Upper lobe of left lung (tissue), 6 donors: ENCODE results near the gene GBE1. TPM values are rescaled to one million over a fixed set of nuclear protein-coding genes. Genes with fewer than 3 reads are reported as not detected.

ENCODE experiments used
- ATAC-seq, 2 donors: fragments of 200-7000 bp; cut with Tn5 transposase; one replicate each; pipeline ENCODE4 v1.9.1; 2022; ENCODE audit warnings: mild to moderate bottlenecking in 2 of 2, moderate library complexity in 2 of 2; ENCODE audit not compliant: low FRiP score in 2 of 2
- DNase-seq, 2 donors: peaks; one replicate each; pipeline ENCODE4 v3.0.0-alpha.2; 2019 to 2020
- H3K27ac ChIP-seq, 4 donors: fragments of 200-600 bp; sonication (generic); one replicate each; pipeline ENCODE4 v1.5.1; 2016 to 2019
- H3K27me3 ChIP-seq, 4 donors: fragments of 200-600 bp; sonication (generic); one replicate each; pipeline ENCODE4 v1.5.1; 2017 to 2019
- H3K36me3 ChIP-seq, 4 donors: fragments of 200-600 bp; sonication (generic); one replicate each; pipeline ENCODE4 v1.5.1; 2016 to 2019
- H3K4me1 ChIP-seq, 4 donors: fragments of 200-600 bp; sonication (generic); one replicate each; pipeline ENCODE4 v1.5.1; 2018 to 2019
- H3K4me3 ChIP-seq, 4 donors: fragments of 200-600 bp; sonication (generic); one replicate each; pipeline ENCODE4 v1.5.1; 2017 to 2019; ENCODE audit warnings: mild to moderate bottlenecking in 2 of 4, moderate library complexity in 1 of 4
- H3K9me3 ChIP-seq, 4 donors: fragments of 200-600 bp; sonication (generic); one replicate each; pipeline ENCODE4 v1.5.1; 2018 to 2019
- EP300 ChIP-seq, 4 donors: sonication (generic); formaldehyde crosslinking; IDR thresholded peaks; one replicate each; pipeline ENCODE4 v1.5.1; 2017; ENCODE audit warnings: antibody characterized with exemption in 4 of 4, control low read depth in 2 of 4
- POLR2A ChIP-seq, 4 donors: fragments of 450-650 bp; IDR thresholded peaks; one replicate each; pipeline ENCODE4 v1.5.1; 2016 to 2017; ENCODE audit warnings: antibody characterized with exemption in 4 of 4, mild to moderate bottlenecking in 2 of 4
- POLR2AphosphoS5 ChIP-seq, 2 donors: sonication (generic); formaldehyde crosslinking; IDR thresholded peaks; one replicate each; pipeline ENCODE4 v1.5.1; 2017; ENCODE audit warnings: antibody characterized with exemption in 2 of 2
- WGBS, 2 donors: methylation state at CpG; one replicate each; pipeline ENCODE4 v1.1.5; 2017 to 2018; 5-methylcytosine and 5-hydroxymethylcytosine counted together
- small RNA-seq, 4 donors: library from RNA; depleted of rRNA; stranded (forward); fragments of <200 nt; gene quantifications; one replicate each; pipeline ENCODE3, GENCODE V24; 2016
- total RNA-seq, 6 donors: library from RNA; depleted of rRNA in 4 of 6; stranded (reverse); fragments of >200 nt in 4 of 6; gene quantifications; one replicate each; pipeline versions ENCODE4 v1.1.0 to v1.2.1, GENCODE V29; 2016 to 2021
- TF ChIP-seq, protein P1 (sequence below), 6 experiments: fragments of 450-650 bp in 4 of 6; fragments of 200-600 bp in 2 of 6; sonication (generic) in 2 of 6; IDR thresholded peaks; one replicate each; pipeline ENCODE4 v1.5.1; 2016 to 2019; ENCODE audit warnings: antibody characterized with exemption in 6 of 6
- donor health status: DM: no; HTN: no; CAD: no; lungs with moderate emphysema.
- donor health status: DM: no; HTN: yes; CAD: no; lungs with severe emphysema.

GBE1 gene
- total RNA-seq, 6 donors from 2014 or later: 19.9 to 40.9 (median 27.5) TPM

GRCh38 chr3:81443457-81443782, 318.0 kb downstream of the GBE1 start:
- TF ChIP-seq POLR2A (IDR thresholded peaks at IDR 0.05) (no peak), POLR2AphosphoS5 (IDR thresholded peaks at IDR 0.05) (no peak), EP300 (IDR thresholded peaks at IDR 0.05) (no peak)
- TF ChIP-seq, protein P1, sequence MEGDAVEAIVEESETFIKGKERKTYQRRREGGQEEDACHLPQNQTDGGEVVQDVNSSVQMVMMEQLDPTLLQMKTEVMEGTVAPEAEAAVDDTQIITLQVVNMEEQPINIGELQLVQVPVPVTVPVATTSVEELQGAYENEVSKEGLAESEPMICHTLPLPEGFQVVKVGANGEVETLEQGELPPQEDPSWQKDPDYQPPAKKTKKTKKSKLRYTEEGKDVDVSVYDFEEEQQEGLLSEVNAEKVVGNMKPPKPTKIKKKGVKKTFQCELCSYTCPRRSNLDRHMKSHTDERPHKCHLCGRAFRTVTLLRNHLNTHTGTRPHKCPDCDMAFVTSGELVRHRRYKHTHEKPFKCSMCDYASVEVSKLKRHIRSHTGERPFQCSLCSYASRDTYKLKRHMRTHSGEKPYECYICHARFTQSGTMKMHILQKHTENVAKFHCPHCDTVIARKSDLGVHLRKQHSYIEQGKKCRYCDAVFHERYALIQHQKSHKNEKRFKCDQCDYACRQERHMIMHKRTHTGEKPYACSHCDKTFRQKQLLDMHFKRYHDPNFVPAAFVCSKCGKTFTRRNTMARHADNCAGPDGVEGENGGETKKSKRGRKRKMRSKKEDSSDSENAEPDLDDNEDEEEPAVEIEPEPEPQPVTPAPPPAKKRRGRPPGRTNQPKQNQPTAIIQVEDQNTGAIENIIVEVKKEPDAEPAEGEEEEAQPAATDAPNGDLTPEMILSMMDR (IDR thresholded peaks at IDR 0.05): no peak
- DNase-seq (no peak), ATAC-seq (no peak)
- no peaks in the 10 kb centered on the region for H3K9me3 ChIP-seq
- H3K27ac ChIP-seq: no peak overlapping the region
- WGBS, 2 donors: 78 to 81% methylated on average over 3 of the region's 3 CpGs
- no peaks in the 10 kb centered on the region for H3K27me3 ChIP-seq
- H3K4me1 ChIP-seq: peaks cover 0 to 8% (median 0%) of the 10 kb centered on the region in 4 donors
- H3K36me3 ChIP-seq: no peaks in the 10 kb centered on the region
- H3K4me3 ChIP-seq: no peak overlapping the region

- H3K4me3 ChIP-seq: no peak overlapping the region
- no peak for DNase-seq
- H3K36me3 ChIP-seq: no peaks in the 10 kb centered on the region
- no peak overlapping the region for H3K27ac ChIP-seq
- no peak for ATAC-seq
- peaks cover 0 to 8% (median 0%) of the 10 kb centered on the region in 4 donors for H3K4me1 ChIP-seq
- H3K27me3 ChIP-seq: no peaks in the 10 kb centered on the region
- TF ChIP-seq, protein P1 (IDR thresholded peaks at IDR 0.05): no peak
- no peak for TF ChIP-seq EP300 (IDR thresholded peaks at IDR 0.05)
- TF ChIP-seq POLR2A (IDR thresholded peaks at IDR 0.05): no peak
- TF ChIP-seq POLR2AphosphoS5 (IDR thresholded peaks at IDR 0.05): no peak
- H3K9me3 ChIP-seq: no peaks in the 10 kb centered on the region
- WGBS, 2 donors: 67 to 71% methylated on average over 9 of the region's 9 CpGs
These were observed 318.5 kb downstream of the GBE1 start for GRCh38 chr3:81442758-81443456.

DNA sequence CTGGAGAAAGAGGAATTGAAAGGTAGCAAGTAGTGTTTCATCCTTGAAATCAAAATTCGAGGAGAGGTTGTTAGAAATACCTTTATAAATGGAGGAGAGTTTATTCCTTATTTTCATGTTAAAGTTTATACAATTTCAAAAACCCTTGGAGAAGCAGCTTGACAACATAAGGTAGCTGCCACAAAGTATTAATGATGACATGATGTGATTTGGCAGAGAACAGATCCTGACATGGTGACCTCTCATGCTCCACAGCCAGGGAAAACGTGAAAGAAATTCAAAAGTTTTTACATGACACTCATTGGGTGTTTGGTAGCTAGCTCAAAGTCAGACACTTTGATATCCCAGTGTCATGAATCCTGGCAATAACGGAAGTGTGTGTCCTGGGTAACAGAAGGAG, 320.8 kb downstream of the GBE1 start:
- H3K36me3 ChIP-seq: no peaks in the 10 kb centered on the region
- no peak overlapping the region for H3K27ac ChIP-seq
- H3K27me3 ChIP-seq: no peaks in the 10 kb centered on the region
- peaks cover 0 to 8% (median 0%) of the 10 kb centered on the region in 4 donors for H3K4me1 ChIP-seq
- ATAC-seq: no peak
- TF ChIP-seq, protein P1 (IDR thresholded peaks at IDR 0.05): no peak
- TF ChIP-seq EP300 (IDR thresholded peaks at IDR 0.05): no peak
- no peak for TF ChIP-seq POLR2AphosphoS5 (IDR thresholded peaks at IDR 0.05)
- TF ChIP-seq POLR2A (IDR thresholded peaks at IDR 0.05): no peak
- no peak for DNase-seq
- no peak overlapping the region for H3K4me3 ChIP-seq
- H3K9me3 ChIP-seq: no peaks in the 10 kb centered on the region
- WGBS, 2 donors: 65 to 77% methylated on average over 3 of the region's 3 CpGs

Small RNA genes within 50 kb of the gene (small RNA-seq; reads per million reads assigned to genes)
- gene AC017015.1: 0 reads per million in 4 donors
- gene RNU2-28P: 0 to 0.72 (median 0) reads per million in 4 donors
